Calu3 (cell line): ENCODE data around the gene FKBP8. TPM values are rescaled to one million over a fixed set of nuclear protein-coding genes. Genes with fewer than 3 reads are reported as not detected.
A peak's percentile ranks its signal among the peaks of the same experiment; 100 is the strongest.

Source experiments
- BruUV-seq: library from RNA; stranded (reverse); fragments of 400-500 nt; replicated peaks from 2 replicates; lab custom pipeline; 2021; lab: Mats Ljungman, UMichigan
- CTCF ChIA-PET: fragments of 300-600 bp; sonication (Branson Sonifier 250); formaldehyde crosslinking; loops from one replicate; lab custom pipeline; 2022; ENCODE audit warnings: antibody characterized with exemption; lab: Charles Lee
- DNase-seq: peaks from one replicate; pipeline ENCODE4 v3.0.0; 2022
- H3K27ac Mint-ChIP-seq: one replicate; pipeline ENCODE4 v1.8.0; 2022; ENCODE audit warnings: mixed read lengths; ENCODE audit not compliant: unreplicated experiment
- H3K27me3 Mint-ChIP-seq: one replicate; pipeline ENCODE4 v1.8.0; 2022; ENCODE audit warnings: mixed read lengths; ENCODE audit not compliant: unreplicated experiment
- H3K36me3 Mint-ChIP-seq: one replicate; pipeline ENCODE4 v1.8.0; 2022; ENCODE audit warnings: mild to moderate bottlenecking, moderate library complexity, mixed read lengths; ENCODE audit not compliant: insufficient read depth, unreplicated experiment
- H3K4me1 Mint-ChIP-seq: one replicate; pipeline ENCODE4 v1.8.0; 2022; ENCODE audit warnings: mild to moderate bottlenecking, low read depth, mixed read lengths; ENCODE audit not compliant: unreplicated experiment
- H3K4me3 Mint-ChIP-seq: one replicate; pipeline ENCODE4 v1.8.0; 2022; ENCODE audit warnings: mild to moderate bottlenecking, low read depth, moderate library complexity, mixed read lengths; ENCODE audit not compliant: unreplicated experiment
- H3K9me3 Mint-ChIP-seq: one replicate; pipeline ENCODE4 v1.8.0; 2022; ENCODE audit warnings: low read depth, mixed read lengths; ENCODE audit not compliant: unreplicated experiment
- CTCF ChIP-seq: fragments of 200-600 bp; IDR thresholded peaks from one replicate; pipeline ENCODE4 v1.8.0; 2022; ENCODE audit warnings: antibody characterized with exemption; ENCODE audit not compliant: unreplicated experiment
- intact Hi-C: fragments of 100-400 bp; cut with micrococcal nuclease; formaldehyde crosslinking; loops from one replicate; pipeline ENCODE4 v1.10.0; 2022; ENCODE audit not compliant: unreplicated experiment
- total RNA-seq: library from RNA; stranded (reverse); gene quantifications from 2 replicates; pipeline ENCODE4 v1.2.3, GENCODE V29; 2022

The FKBP8 gene
- total RNA-seq, 1 experiment from 2014 or later: 123 TPM

DNA sequence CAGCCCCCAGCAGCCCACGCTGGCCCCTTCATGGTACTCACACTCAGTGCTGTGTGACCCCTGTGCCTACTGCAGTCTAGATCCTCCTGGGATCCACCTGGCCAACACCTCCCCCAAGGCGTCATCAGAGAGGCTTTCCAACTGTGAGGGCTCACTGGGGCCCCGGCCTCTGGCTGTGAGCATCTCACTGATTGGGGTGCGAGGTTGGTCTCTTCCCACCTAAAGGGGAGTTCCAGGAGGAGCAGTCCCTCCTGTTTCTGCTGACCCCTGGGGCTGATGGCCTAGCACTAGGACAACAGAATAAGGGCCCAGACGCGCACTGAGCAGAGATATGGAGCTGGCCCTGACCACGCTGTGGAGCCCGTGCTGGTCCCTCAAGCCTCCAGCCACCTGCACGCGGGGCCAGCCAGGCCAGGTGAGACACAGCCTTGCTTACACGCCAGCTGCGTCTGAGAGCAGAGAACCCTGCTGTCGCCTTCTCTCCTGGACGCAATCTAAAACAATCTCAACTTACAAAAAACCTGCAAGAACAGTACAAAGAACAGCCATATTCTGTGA is 53.7 kb downstream of the FKBP8 start:
- Mint-ChIP-seq H3K4me3 (no peak overlapping the region), H3K9me3 (no peaks in the 10 kb centered on the region), H3K36me3 (no peaks in the 10 kb centered on the region), H3K4me1 (peaks cover 8% of the 10 kb centered on the region), H3K27ac (no peak overlapping the region), H3K27me3 (no peaks in the 10 kb centered on the region)
- intact Hi-C loops: no loop called here
- TF ChIP-seq CTCF: no peak
- BruUV-seq: no TSS peak
- CTCF ChIA-PET: no interaction called here
- DNase-seq: no peak

GRCh38 chr19:18488838-18489626 is 54.3 kb downstream of the FKBP8 start:
- intact Hi-C loops: no loop called here
- CTCF ChIA-PET: interaction anchor here (1.0 kb wide), 2 partner anchors 26 to 31 kb away, joined by 3 to 4 read pairs; no protein-coding TSS in a partner anchor
- no peak overlapping the region for H3K27ac Mint-ChIP-seq

GRCh38 chr19:18488403-18488723 is 55.0 kb downstream of the FKBP8 start:
- no TSS peak for BruUV-seq
- no peak for TF ChIP-seq CTCF
- Mint-ChIP-seq H3K9me3 (no peaks in the 10 kb centered on the region), H3K4me3 (no peak overlapping the region), H3K36me3 (peaks cover 5% of the 10 kb centered on the region), H3K27ac (no peak overlapping the region), H3K27me3 (no peaks in the 10 kb centered on the region), H3K4me1 (peaks cover 8% of the 10 kb centered on the region)
- CTCF ChIA-PET: interaction anchor here (1.0 kb wide), 2 partner anchors 27 to 32 kb away, joined by 3 to 4 read pairs; no protein-coding TSS in a partner anchor
- peak; percentile 14 for DNase-seq
- intact Hi-C loops: no loop called here

More at GRCh38 chr19:18488838-18489626, 54.3 kb downstream of the FKBP8 start:
- no peaks in the 10 kb centered on the region for H3K27me3 Mint-ChIP-seq
- BruUV-seq: no TSS peak
- peaks cover 8% of the 10 kb centered on the region for H3K4me1 Mint-ChIP-seq
- no peak overlapping the region for H3K4me3 Mint-ChIP-seq
- H3K36me3 Mint-ChIP-seq: peaks cover under 1% of the 10 kb centered on the region
- no peaks in the 10 kb centered on the region for H3K9me3 Mint-ChIP-seq
- peak; percentile 22 for DNase-seq
- TF ChIP-seq CTCF: no peak

GRCh38 chr19:18487576-18488402 is 55.6 kb downstream of the FKBP8 start:
- DNase-seq: no peak
- Mint-ChIP-seq H3K27me3 (no peaks in the 10 kb centered on the region), H3K36me3 (peaks cover 5% of the 10 kb centered on the region), H3K4me1 (peaks cover 8% of the 10 kb centered on the region), H3K27ac (no peak overlapping the region), H3K9me3 (no peaks in the 10 kb centered on the region), H3K4me3 (no peak overlapping the region)
- no peak for TF ChIP-seq CTCF
- intact Hi-C loops: no loop called here
- CTCF ChIA-PET: interaction anchor here (1.0 kb wide), 2 partner anchors 27 to 32 kb away, joined by 3 to 4 read pairs; no protein-coding TSS in a partner anchor
- BruUV-seq: no TSS peak
